Amniotic epithelial cell (primary cell): ENCODE results near the gene SCGB2A2.

Experiments used
- DNase-seq: peaks from one replicate; pipeline ENCODE4 v3.0.0-alpha.2; 2010; ENCODE audit warnings: low read depth

The SCGB2A2 gene

GRCh38 chr11:62269654-62270278, at the start of gene SCGB2A2:
Gene SCGB2A2, plus strand, starts transcription at chr11:62270158. Its CDS starts 59 bp downstream, at chr11:62270217.
- no peak for DNase-seq

- DNase-seq: no peak
Measured at GRCh38 chr11:62221498-62221897, 48.5 kb upstream of the SCGB2A2 start.

DNA sequence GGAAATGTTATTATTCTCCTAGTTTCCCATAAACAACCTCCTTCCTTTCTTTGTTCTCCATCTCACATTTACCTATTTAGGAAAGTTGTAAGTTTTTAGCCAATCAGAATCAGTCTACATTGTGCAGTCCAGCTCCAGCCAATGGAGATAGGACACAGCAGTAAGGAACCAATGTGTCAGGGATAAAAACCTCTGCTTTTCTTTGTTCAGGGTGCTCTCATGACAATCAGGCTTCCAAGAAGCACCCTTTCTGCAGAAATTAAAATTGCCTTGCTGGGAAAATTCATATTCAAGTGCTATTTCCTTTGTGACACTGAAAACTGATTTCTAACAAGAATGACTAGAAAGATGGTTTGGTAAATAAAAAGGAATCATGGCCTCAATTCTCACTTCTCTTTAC, 46.9 kb upstream of the SCGB2A2 start:
- DNase-seq: peak; percentile 2

DNA sequence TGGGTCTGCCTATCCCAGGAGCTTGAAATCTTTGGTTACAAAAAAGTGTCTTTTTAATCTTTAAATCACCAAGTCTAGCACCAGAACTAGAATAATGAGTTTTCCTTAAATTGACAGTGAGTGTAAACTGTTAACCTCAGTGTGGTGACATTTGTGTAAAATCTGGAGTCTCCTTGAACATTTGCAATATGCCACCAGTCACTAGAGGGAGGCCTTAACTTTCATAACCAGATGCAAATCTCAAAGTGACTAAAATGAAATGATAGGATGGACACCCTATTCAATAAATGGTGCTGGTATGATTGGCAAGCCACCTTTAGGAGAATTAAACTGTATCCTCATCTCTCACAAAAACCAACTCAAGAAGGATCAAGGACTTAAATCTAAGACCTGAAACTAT, 36.2 kb upstream of the SCGB2A2 start:
- no peak for DNase-seq

DNA sequence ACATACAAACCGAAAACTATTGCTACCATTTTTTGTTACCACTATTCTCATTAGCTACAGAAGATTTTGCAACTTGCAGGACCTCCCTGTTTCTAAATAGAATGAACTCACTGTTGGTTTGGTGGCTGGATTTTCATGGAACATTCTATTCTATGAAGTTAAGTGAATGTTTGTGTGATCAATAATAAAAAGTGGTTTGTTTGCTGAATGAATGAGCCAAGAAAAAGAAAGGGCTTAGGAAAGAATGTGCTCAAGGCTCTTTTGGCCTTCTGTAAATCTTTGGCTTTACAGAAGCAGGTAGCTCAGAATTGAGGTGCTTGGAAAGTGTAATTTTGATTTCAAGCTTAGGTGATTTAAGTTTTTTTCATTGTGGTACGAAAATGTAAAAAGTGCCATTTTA, 33.8 kb upstream of the SCGB2A2 start:
- DNase-seq: no peak

- no peak for DNase-seq
Measured at GRCh38 chr11:62237499-62237898, 32.5 kb upstream of the SCGB2A2 start.

- no peak for DNase-seq
Measured at GRCh38 chr11:62238151-62238550, 31.8 kb upstream of the SCGB2A2 start.

GRCh38 chr11:62241095-62241494, 28.9 kb upstream of the SCGB2A2 start:
- DNase-seq: no peak

DNA sequence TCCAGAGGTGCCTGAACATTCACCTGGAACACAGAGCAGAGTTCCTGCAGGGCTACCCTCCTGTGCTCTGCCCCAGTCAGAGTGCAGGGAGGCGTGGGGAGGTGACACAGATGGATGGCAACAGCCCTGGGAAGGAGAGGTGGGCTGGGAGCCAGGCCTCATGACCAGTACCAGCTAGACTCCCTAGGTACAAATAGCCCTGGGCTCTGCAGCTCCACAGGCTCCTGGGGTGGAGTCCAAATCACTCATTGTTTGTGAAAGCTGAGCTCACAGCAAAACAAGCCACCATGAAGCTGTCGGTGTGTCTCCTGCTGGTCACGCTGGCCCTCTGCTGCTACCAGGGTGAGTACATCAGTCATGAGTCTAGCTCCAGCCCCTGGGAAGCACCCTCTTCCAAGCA, 27.9 kb upstream of the SCGB2A2 start, which contains the start of gene SCGB1D2:
TSS of gene SCGB1D2 (plus strand) at position 219 of the 400 bp plus-strand sequence. CDS start at position 288, 69 bp downstream.
- DNase-seq: no peak

GRCh38 chr11:62245271-62245753, 24.6 kb upstream of the SCGB2A2 start:
- peak; percentile 53 for DNase-seq

DNA sequence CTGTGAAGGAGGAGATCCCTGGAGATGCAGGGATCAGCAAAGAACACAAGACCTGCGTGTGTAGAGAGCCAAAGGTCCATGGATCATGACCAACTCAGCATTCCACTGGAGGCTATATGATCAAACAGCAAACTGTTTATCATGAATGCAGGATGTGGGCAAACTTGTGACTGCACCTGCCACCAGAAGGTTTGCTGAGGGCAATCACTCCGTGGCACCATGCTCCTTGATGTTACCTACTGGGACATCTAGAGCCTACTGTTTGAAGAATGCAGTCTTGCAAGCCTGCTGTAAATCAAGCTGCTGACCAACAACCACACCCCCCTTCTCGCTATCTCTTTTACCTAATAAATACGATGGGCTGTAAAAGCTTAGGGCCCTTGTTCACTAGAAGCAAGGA, 18.3 kb upstream of the SCGB2A2 start:
- no peak for DNase-seq

DNA sequence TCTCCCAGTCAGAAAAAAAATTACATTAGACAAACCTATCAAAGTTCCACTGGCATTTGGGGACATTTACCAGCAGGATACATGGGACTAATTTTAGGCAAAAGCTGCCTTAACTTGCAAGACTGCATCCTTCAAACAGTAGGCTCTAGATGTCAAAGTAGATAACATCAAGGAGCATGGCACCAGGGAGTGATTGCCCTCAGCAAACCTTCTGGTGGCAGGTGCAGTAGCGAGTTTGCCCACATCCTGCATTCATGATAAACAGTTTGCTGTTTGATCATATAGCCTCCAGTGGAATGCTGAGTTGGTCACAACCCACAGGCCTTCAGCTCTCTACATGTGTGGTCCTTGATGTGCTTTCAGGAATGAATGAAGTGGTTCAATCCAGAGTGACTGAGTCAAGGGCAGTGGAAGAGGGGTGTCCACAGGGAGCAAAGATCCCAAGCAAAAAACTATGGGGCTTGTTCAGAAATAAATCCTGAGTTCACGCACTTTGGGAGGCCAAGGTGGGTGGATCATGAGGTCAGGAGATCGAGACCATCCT, 15.9 kb upstream of the SCGB2A2 start:
- DNase-seq: no peak

DNA sequence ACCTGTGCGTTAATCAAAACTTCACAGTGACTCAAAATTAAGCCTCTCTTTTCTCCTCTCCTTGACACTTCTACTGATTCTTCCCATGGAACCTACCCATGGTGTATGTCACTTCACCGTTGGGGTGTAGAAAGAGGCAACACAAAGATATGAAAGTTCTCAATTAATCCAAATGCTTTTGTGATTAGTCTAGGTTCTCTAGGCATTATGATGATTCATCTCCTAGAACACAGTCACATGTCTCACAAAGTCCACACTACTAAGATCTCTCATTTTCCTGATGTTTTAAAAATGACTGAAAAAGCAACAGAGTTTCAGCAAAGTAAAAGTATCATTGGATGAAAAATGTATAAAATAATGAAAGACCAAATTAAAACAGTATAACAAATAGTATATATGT, 13.7 kb upstream of the SCGB2A2 start:
- peak; percentile 3 for DNase-seq

DNA sequence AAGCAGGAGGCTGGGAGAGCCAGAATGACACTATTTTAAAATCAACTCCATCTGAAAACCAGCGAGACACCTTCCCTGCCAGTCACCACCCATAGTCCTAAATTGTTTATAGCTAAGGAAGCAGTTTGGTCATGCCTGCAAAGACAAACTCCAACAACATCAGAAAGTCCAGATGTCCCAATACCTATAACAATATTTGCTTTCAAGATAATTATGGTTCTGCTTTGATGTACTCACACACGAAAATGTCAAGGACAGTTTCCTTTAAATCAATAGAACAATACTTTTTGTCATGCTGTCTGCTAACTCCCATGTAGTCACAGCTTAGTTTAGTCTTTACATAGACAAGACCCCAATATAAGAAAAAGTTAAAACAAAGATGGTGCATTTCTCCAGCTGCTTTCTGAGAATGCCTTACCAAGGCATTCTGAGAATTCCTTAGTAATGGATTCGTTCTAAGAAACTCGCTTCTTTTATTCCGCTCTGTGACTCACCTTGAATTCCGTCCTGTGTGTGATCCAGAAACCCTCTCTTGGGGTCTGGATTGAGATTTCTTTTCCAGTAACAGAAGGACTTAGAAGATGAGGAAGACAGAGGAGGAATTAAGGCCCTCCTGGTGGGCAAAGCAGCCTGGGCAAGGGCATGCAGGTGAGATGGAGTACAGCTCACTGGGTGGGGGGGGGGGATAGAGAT, 9.6 kb upstream of the SCGB2A2 start:
- DNase-seq: no peak

GRCh38 chr11:62264004-62264403, 6.0 kb upstream of the SCGB2A2 start:
- no peak for DNase-seq

- no peak for DNase-seq
Measured at GRCh38 chr11:62266558-62266957, 3.4 kb upstream of the SCGB2A2 start.

GRCh38 chr11:62267050-62267449, 2.9 kb upstream of the SCGB2A2 start:
- no peak for DNase-seq

GRCh38 chr11:62267576-62267975, 2.4 kb upstream of the SCGB2A2 start:
- no peak for DNase-seq

- no peak for DNase-seq
Measured at GRCh38 chr11:62273284-62273683, 3.3 kb downstream of the SCGB2A2 start.

DNA sequence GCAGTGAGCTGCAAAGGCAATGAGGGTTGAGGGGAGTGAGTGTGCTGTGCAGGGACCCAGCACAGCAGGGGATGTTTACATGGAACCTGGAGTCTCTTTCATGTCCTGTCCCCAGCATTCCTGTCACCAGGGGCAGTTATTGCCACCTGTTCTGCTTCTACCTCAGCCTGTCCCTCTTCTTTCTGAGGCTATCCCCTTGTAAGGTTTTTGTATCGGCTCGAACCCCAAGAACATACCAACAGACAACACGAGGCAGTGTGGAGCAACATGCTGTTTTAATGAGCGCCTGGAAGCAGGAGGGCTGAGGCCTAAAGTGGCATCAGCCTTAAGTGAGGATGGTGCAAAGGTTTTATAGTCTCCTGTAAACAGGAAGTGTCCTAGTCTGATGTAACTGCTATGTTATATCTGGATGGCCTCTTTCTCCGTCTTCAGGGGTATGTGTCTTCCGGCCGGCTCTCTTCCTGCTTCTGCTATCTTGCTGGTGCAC, 3.9 kb downstream of the SCGB2A2 start:
- DNase-seq: no peak

- DNase-seq: no peak
Measured at GRCh38 chr11:62280452-62280851, 10.5 kb downstream of the SCGB2A2 start.

DNA sequence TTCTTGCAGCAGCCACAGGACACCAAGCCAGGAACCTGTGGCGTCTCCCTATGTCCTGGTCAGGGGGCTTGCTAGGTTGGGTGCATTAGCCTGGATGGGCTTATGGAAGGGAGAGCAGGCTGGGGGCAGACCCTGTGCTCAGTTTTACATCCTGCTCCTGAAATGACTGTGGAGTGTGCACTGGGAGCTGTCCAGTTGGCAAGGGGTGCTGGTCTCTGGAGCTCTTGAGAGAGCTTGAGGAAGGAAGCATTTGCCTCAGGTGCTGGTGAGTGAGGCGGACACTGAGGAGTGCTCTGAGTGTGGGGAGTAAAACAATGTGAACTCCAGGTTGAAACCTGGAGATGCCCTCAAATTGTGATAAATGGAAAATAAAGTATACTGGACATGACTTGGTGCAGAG, 25.5 kb downstream of the SCGB2A2 start:
- DNase-seq: peak; percentile 45

- no peak for DNase-seq
Measured at GRCh38 chr11:62298975-62299374, 29.0 kb downstream of the SCGB2A2 start, which contains the start of gene SCGB1D4. Gene SCGB1D4, minus strand, starts transcription at chr11:62299075. Its CDS starts 65 bp downstream, at chr11:62299010.
